NCI-H69 (cell line): Measurements from ENCODE around the gene STIM1.
"Not testable (repeated sequence)": the region's sequence is repeated elsewhere in the genome, so short reads cannot be mapped to it uniquely, and the experiment has no call there.

Experiments
- DNase-seq: peaks from one replicate; lab custom pipeline; 2025; lab: John Stamatoyannopoulos, UW

Gene STIM1

GRCh38 chr11:4115128-4115527, 259.7 kb downstream of the STIM1 start:
- no peak for DNase-seq

DNA sequence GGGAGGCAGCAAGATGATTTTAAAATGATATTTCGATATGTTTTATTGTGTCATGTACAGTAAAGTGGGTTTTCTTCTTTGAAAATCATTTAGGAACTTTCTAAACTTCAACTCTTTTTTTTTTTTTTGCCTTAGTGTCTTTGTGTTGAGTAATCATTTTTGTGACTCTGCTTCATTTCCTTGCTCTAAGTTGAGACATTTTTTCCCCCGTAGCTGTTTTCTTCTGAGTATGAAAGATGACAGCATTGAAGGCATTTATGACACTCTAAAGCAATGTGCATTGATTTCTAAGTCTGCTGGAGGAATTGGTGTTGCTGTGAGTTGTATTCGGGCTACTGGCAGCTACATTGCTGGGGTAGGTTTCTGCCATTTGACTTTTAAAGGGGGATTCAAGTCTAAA, 262.6 kb downstream of the STIM1 start:
- DNase-seq, result no peak

DNA sequence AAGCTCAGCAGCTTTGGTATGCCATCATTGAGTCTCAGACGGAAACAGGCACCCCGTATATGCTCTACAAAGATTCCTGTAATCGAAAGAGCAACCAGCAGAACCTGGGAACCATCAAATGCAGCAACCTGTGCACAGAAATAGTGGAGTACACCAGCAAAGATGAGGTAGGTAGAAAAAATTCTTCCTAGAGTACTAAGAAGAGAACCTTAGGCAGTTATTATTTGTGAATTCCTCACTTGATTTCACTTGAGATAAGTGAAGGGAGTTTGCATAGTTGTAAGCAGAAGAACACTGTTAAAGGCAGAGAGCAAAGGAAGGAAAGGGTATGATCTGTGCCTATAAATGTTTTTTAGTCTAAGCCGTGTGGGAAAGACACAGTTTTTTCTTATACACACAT, 267.8 kb downstream of the STIM1 start:
- no peak for DNase-seq

GRCh38 chr11:4125141-4125540, 269.7 kb downstream of the STIM1 start:
- DNase-seq, result no peak

DNA sequence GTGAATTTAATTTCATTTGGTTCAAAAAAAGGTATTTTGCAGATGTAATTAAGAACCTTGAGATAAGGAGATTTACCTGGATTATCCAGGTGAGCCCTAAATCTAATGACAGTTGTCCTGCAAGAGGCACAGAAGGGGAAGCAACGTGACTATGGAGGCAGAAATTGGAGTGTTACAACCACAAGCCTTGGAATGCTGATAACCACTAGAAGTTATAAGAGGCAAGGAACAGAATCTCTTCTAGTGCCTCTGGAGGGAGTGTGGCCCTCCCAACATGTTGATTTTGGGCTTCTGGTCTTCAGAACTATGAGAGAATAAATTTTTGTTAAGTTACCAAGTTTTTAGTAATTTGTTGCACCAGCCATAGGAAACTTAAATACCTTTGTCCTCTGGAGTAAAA, 271.9 kb downstream of the STIM1 start:
- DNase-seq, result no peak

- DNase-seq, result not testable (repeated sequence)
Observed at GRCh38 chr11:4130219-4130618, 274.8 kb downstream of the STIM1 start.

DNA sequence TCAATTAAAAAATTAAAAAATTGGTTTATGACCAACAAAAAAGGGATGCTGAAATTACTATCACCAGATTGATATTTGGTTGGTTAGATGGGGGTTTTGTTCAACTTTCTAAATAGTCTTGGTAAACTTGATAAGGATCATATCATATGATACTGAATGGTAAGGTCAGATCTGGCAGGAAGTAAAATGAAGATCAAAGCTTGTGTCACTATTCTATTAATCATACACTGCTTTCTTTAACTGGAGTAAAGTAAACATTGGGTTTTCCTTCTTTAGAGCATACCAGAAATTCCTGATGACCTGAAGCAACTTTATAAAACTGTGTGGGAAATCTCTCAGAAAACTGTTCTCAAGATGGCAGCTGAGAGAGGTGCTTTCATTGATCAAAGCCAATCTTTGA, 279.3 kb downstream of the STIM1 start:
- no peak for DNase-seq

DNA sequence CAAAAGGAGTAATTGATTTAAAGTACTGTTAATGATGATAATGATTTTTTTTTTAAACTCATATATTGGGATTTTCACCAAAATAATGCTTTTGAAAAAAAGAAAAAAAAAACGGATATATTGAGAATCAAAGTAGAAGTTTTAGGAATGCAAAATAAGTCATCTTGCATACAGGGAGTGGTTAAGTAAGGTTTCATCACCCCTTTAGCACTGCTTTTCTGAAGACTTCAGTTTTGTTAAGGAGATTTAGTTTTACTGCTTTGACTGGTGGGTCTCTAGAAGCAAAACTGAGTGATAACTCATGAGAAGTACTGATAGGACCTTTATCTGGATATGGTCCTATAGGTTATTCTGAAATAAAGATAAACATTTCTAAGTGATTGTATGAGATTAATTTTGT, 283.0 kb downstream of the STIM1 start:
- DNase-seq, result no peak

- no peak for DNase-seq
Observed at GRCh38 chr11:4140067-4140636, 284.7 kb downstream of the STIM1 start.
